Stimulated activated CD4-positive, alpha-beta T cell treated with anti-CD3 and anti-CD28 coated beads, TNF-alpha, amount 100 ng/mL, for 1 hour (primary cell): ENCODE measurements around the gene OLA1.

ENCODE experiments used
- DNase-seq, 3 donors: peaks; one replicate each; pipeline ENCODE4 v3.0.0-alpha.2; 2020; ENCODE audit warnings: low read depth in 3 of 3, low spot score in 1 of 3

The OLA1 gene

DNA sequence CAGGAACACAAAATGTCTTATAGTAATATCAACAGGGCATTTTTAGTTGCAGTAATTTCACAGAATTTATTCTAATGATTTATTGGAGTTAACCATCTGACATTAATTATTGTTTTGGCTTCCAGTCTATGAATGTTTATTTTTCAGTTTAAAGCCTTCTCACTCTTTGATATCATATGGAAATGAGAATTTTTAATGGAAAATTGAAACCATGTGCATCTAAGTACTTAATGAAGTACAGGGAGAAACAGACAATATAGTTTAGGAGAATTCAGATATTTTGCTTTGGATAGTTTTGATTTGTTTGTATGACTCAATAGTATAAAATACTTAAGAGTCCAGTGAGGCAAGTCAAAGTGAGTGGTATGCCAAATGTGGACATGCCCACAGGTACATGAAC lies 126.1 kb downstream of the OLA1 start:
- DNase-seq: no peak

- DNase-seq: no peak
These were observed 126.7 kb downstream of the OLA1 start for GRCh38 chr2:174121612-174122011.

GRCh38 chr2:174121175-174121574 lies 127.2 kb downstream of the OLA1 start:
- DNase-seq: no peak

DNA sequence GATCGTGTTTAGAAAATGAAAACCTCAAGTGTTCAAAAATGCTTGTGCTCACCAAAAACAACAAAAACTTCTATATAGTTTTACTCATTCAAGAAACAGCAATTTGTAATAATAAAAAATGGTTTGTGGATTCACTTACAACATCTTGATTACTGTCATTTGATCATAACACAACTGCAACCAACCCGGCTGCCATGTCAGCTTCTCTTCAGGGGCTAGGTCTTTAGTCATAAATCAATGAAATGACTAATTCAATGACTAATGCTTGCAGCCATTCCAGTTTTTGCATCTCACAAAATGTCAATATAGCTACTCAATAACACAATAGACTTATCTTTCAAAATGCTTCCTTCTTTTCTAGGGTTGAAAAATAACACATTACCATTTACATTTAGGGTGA lies 128.0 kb downstream of the OLA1 start:
- DNase-seq: peak in 1 of 3 donors; percentile 1

DNA sequence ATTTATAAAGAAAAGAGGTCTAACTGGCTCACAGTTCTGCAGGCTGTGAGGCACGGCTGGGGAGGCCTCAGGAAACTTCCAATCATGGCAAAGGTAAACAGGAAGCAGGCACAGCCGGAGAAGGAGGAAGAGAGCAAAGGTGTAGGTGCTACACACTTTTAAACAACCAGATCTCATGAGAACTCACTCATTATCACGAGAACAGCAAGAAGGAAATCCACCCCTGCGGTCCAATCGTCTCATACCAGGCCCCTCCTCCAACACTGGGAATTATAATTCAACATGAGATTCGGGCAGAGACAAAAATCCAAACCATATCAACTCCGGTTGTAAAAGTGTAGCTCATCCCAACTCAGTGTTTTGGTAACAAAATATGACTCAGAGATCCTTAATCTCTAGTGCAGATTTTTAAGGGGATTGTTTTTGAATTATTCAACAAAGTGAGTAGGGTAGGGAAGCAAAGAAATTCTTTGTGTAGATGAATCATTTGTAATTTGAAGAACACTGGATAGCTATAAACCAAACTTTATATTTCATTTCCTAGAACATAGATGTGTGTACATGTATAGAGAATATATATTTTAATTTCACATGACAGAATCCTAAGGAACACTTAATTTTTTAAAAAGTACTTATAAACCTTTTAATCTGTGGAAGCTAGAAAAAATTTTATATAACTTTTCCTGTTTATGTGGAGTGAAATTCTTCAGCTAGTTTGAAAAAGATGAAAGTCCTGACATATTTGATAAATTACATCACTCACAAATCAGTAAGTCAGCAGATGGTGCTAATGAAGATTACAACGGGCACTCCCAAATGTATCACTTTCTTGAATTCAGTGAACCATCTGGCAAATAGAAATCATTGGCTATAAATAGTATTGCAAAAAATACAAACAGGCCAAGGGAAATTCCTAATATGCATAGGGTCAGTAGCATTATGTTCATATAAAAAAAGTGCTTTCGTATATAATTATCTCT lies 130.1 kb downstream of the OLA1 start:
- DNase-seq: no peak

- DNase-seq: no peak
These were observed 136.3 kb downstream of the OLA1 start for GRCh38 chr2:174112073-174112472.

GRCh38 chr2:174108579-174108978 lies 139.8 kb downstream of the OLA1 start:
- no peak for DNase-seq

GRCh38 chr2:174106736-174107135 lies 141.6 kb downstream of the OLA1 start:
- DNase-seq: no peak

DNA sequence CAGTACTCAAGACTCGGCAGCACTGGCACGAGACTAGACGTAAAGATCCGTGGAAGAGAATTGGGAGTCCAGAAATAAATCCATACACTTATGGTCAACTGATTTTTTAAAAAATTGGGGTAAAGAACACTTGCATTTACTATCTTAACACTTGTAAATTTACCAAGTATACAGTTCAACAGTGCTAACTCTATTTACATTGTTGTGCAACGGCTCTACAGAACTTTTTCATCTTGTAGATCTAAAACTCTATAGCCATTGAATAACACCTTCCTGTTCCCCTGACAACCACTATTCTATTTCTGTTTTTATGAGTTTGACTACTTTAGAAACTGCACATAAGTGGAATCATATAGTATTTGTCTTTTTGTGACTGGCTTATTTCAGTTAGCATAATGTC lies 153.8 kb downstream of the OLA1 start:
- no peak for DNase-seq

DNA sequence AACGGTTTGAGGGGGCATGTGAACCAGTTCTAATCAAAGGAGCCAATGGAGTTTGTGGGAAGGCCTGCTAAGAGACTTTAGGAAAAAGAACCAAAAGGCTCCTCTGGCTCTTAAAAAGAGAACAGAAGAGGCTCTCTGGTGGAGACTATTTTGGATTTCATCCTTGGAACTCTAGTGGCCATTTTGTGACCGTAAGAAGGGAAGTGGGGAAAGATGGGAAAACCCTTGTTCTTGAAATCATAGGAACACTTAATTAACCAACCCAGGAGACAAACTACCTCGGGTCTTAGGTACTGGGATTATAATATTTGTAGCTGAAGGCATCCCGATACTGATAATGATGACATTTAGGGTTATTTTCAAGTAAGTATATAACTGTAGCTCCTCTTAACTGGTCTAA lies 157.9 kb downstream of the OLA1 start:
- DNase-seq: no peak

GRCh38 chr2:174088706-174089460 lies 159.4 kb downstream of the OLA1 start:
- DNase-seq: no peak

DNA sequence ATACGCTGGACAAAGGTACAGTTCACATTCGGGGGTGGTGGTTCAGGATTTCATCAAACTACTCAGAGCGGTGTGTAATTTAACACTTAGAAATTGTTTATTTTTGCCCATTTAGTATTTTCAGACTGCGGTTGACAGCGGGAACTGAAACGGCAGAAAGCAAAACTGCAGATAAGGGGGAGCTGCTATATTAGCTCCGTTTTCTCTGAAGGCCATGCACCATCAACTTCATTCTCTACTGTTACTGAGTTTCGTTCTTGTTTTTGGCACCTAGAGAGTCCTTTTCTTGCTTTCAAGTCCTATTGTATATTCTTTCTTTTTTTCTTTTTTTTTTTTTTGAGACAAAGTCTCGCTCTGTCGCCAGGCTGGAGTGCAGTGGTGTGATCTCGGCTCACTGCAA lies 161.6 kb downstream of the OLA1 start:
- no peak for DNase-seq

DNA sequence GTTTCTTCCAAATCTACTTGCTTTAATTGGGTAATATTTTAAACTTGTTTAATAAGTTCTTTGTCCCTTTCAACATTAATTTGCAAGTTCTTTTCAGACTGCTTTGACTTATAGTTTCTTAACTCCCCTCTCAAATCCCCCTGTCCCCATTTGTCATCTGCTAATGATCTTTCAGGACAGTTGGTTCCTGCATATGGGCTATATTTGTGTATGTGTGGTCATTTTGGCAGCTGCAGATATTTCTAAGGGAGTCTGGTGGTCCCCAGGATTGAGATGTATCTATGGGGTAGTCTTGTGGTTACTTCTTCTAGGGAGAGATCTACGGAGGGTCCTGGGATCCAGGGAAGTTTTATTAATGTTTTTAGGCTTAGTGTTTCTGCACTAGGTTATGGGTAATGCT lies 162.6 kb downstream of the OLA1 start:
- DNase-seq: no peak

- DNase-seq: no peak
These were observed 164.4 kb downstream of the OLA1 start for GRCh38 chr2:174083843-174084458.

- no peak for DNase-seq
These were observed 167.6 kb downstream of the OLA1 start for GRCh38 chr2:174080672-174081121.

- no peak for DNase-seq
These were observed 170.1 kb downstream of the OLA1 start for GRCh38 chr2:174078275-174078674.

- DNase-seq: no peak
These were observed 171.4 kb downstream of the OLA1 start for GRCh38 chr2:174076975-174077374.

GRCh38 chr2:174076040-174076439 lies 172.3 kb downstream of the OLA1 start:
- DNase-seq: no peak

GRCh38 chr2:174074831-174075230 lies 173.5 kb downstream of the OLA1 start:
- no peak for DNase-seq

- no peak for DNase-seq
These were observed 175.5 kb downstream of the OLA1 start for GRCh38 chr2:174072857-174073256.

DNA sequence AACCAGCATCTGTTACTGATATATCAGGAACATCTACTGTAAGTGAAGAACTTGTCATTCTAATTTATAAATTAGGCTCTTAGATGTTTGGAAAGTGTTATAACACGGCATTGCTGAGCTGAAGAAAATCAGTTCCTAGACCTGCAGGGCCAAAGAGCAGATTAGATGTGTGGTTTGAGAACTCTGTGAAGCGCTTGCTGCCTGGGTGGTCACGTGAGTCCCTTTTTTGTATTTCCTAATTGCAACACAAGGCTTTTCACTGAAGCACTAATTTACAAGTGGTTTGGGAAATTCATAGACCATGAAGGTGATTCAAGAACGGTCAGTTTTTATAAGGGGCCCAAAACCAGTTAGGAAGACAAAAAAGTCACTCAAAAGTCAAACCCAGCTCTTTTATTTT lies 176.3 kb downstream of the OLA1 start:
- no peak for DNase-seq

DNA sequence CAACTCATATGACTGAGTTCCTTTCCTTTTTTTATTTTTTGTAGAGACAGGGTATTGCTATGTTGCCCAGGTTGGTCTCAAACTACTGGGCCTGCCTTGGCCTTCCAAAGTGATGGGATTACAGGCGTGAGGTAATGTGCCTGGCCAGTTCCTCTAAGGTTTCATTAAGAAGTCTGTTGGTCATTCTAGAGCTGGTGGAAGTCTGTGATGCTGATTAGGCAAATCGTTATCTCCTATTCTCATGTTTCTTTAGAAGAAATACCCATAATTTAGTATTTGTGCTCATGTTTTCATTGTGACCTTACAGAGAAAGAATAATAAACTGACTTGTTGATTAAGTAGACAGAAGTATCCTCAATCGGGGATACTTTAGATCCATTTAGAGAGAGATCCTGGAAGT lies 177.0 kb downstream of the OLA1 start:
- DNase-seq: no peak
